ENCODE measurements around the gene DAP. TPM values are rescaled to one million over a fixed set of nuclear protein-coding genes. Genes with fewer than 3 reads are reported as not detected.

The DAP gene
- total RNA-seq, 1 experiment from 2014 or later: 77.6 TPM

DNA sequence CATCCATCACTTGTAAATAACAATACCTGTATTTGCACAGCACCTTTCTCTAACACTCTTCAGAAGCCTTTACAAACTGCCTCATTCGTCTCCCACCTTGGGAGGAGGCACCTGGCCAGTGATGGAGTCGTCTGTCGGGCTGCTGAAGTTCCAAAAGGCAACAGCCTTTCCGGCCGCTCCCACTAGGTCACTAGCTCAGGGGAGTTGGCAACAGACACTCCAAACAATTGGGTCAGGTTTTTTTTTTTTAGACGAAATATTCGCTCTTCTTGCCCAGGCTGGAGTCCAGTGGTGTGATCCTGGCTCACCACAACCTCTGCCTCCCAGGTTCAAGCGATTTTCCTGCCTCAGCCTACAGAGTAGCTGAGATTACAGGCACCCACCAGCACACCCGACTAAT lies 4.0 kb downstream of the DAP start:
- H3K4me3 Mint-ChIP-seq (ENCODE audit: unreplicated experiment): no peak overlapping the region
- Histone ChIP-seq H3K4me1 (peaks cover 11% of the 10 kb centered on the region; the same call in 1 of the 2 replicates), H3K4me3 (ENCODE audit: low read depth, low read length) (no peak overlapping the region), H3K36me3 (ENCODE audit: control insufficient read depth, insufficient read depth, low read length) (no peaks in the 10 kb centered on the region; the same call in 1 of the 2 replicates), H3K9me3 (no peaks in the 10 kb centered on the region), H3K27me3 (replicated peaks; ENCODE audit: control insufficient read depth, insufficient read depth, low read length) (no peaks in the 10 kb centered on the region)
- peaks cover 7% of the 10 kb centered on the region for H3K4me1 Mint-ChIP-seq (ENCODE audit: low read depth, unreplicated experiment)
- no peaks in the 10 kb centered on the region for H3K27me3 Mint-ChIP-seq (ENCODE audit: insufficient read depth, unreplicated experiment)
- CTCF ChIA-PET: no interaction called here
- H3K36me3 Mint-ChIP-seq (ENCODE audit: insufficient read depth, unreplicated experiment): peaks cover 39% of the 10 kb centered on the region
- no peaks in the 10 kb centered on the region for H3K9me3 Mint-ChIP-seq (ENCODE audit: unreplicated experiment)
- no peak overlapping the region for H3K27ac Mint-ChIP-seq (ENCODE audit: unreplicated experiment)
- DNase-seq: no peak
- intact Hi-C loops (cut with micrococcal nuclease; ENCODE audit: unreplicated experiment): no loop called here
- POLR2A ChIA-PET: no interaction called here
- BruUV-seq (replicated peaks): no TSS peak
- TF ChIP-seq, protein P1, sequence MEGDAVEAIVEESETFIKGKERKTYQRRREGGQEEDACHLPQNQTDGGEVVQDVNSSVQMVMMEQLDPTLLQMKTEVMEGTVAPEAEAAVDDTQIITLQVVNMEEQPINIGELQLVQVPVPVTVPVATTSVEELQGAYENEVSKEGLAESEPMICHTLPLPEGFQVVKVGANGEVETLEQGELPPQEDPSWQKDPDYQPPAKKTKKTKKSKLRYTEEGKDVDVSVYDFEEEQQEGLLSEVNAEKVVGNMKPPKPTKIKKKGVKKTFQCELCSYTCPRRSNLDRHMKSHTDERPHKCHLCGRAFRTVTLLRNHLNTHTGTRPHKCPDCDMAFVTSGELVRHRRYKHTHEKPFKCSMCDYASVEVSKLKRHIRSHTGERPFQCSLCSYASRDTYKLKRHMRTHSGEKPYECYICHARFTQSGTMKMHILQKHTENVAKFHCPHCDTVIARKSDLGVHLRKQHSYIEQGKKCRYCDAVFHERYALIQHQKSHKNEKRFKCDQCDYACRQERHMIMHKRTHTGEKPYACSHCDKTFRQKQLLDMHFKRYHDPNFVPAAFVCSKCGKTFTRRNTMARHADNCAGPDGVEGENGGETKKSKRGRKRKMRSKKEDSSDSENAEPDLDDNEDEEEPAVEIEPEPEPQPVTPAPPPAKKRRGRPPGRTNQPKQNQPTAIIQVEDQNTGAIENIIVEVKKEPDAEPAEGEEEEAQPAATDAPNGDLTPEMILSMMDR (IDR thresholded peaks at IDR 0.05; ENCODE audit: insufficient read depth in 1 of 2, low read depth in 1 of 2, low read length in 1 of 2, severe bottlenecking in 1 of 2, unreplicated experiment in 1 of 2): no peak

DNA sequence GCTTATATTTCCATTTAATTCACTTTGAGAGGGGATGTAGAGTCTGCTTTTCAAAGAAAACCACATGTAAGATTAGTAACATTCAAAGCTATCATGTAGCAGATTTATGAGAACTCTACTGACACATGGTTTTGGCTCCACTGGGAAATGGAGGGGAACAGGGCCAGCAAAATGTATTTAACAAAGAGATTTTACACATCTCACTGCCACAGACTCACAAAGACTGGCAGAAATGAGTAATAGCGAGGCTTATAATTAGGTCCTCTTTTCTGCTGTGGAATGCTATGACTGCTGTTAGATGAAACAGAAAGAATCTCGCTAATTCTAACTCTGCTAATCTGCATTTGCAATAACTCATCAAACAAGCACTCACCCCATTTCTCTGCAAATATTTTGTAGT lies 4.5 kb downstream of the DAP start:
- no peak overlapping the region for H3K4me3 Mint-ChIP-seq (ENCODE audit: unreplicated experiment)
- DNase-seq: no peak
- Histone ChIP-seq H3K27me3 (replicated peaks; ENCODE audit: control insufficient read depth, insufficient read depth, low read length) (no peaks in the 10 kb centered on the region), H3K9me3 (no peaks in the 10 kb centered on the region), H3K4me1 (peaks cover 6% of the 10 kb centered on the region; the same call in 1 of the 2 replicates), H3K4me3 (ENCODE audit: low read depth, low read length) (no peak overlapping the region), H3K36me3 (ENCODE audit: control insufficient read depth, insufficient read depth, low read length) (no peaks in the 10 kb centered on the region; the same call in 1 of the 2 replicates)
- CTCF ChIA-PET: no interaction called here
- TF ChIP-seq, protein P1 (IDR thresholded peaks at IDR 0.05; ENCODE audit: insufficient read depth in 1 of 2, low read depth in 1 of 2, low read length in 1 of 2, severe bottlenecking in 1 of 2, unreplicated experiment in 1 of 2): no peak
- H3K4me1 Mint-ChIP-seq (ENCODE audit: low read depth, unreplicated experiment): peaks cover 6% of the 10 kb centered on the region
- peaks cover 39% of the 10 kb centered on the region for H3K36me3 Mint-ChIP-seq (ENCODE audit: insufficient read depth, unreplicated experiment)
- H3K27ac Mint-ChIP-seq (ENCODE audit: unreplicated experiment): no peak overlapping the region
- H3K9me3 Mint-ChIP-seq (ENCODE audit: unreplicated experiment): no peaks in the 10 kb centered on the region
- BruUV-seq (replicated peaks): no TSS peak
- POLR2A ChIA-PET: no interaction called here
- intact Hi-C loops (cut with micrococcal nuclease; ENCODE audit: unreplicated experiment): no loop called here
- H3K27me3 Mint-ChIP-seq (ENCODE audit: insufficient read depth, unreplicated experiment): no peaks in the 10 kb centered on the region

DNA sequence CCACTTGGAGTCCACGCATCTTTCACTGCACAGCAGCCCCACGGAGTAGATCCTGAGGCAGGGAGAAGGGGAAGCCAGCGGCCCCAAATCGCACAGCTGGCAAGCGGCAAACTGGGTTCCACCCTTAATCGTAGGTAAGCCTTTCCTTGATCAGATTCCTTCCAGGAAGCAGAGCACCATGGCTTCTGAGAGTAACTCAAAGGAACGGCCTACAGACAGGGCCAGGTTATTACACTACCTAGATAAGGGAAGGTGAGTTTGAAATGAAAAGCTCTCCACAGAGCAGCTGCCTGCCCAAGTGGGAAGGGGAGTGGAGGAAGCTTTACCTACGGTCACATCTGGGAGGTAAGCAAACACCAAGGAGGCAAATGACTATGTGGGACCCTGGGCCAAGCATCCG lies 7.9 kb downstream of the DAP start:
- H3K4me1 Mint-ChIP-seq (ENCODE audit: low read depth, unreplicated experiment): no peaks in the 10 kb centered on the region
- no peaks in the 10 kb centered on the region for H3K9me3 Mint-ChIP-seq (ENCODE audit: unreplicated experiment)
- no peaks in the 10 kb centered on the region for H3K27me3 Mint-ChIP-seq (ENCODE audit: insufficient read depth, unreplicated experiment)
- H3K4me1 ChIP-seq: no peaks in the 10 kb centered on the region
- H3K36me3 ChIP-seq (ENCODE audit: control insufficient read depth, insufficient read depth, low read length): no peaks in the 10 kb centered on the region; the same call in 1 of the 2 replicates
- peaks cover 27% of the 10 kb centered on the region for H3K36me3 Mint-ChIP-seq (ENCODE audit: insufficient read depth, unreplicated experiment)
- ChIA-PET POLR2A (no interaction called here), CTCF (no interaction called here)
- BruUV-seq (replicated peaks): no TSS peak
- no peaks in the 10 kb centered on the region for H3K27me3 ChIP-seq (replicated peaks; ENCODE audit: control insufficient read depth, insufficient read depth, low read length)
- intact Hi-C loops (cut with micrococcal nuclease; ENCODE audit: unreplicated experiment): no loop called here
- H3K9me3 ChIP-seq: no peaks in the 10 kb centered on the region
- H3K4me3 ChIP-seq (ENCODE audit: low read depth, low read length): no peak overlapping the region
- DNase-seq: no peak
- TF ChIP-seq, protein P1 (IDR thresholded peaks at IDR 0.05; ENCODE audit: insufficient read depth in 1 of 2, low read depth in 1 of 2, low read length in 1 of 2, severe bottlenecking in 1 of 2, unreplicated experiment in 1 of 2): no peak
- no peak overlapping the region for H3K4me3 Mint-ChIP-seq (ENCODE audit: unreplicated experiment)
- H3K27ac Mint-ChIP-seq (ENCODE audit: unreplicated experiment): no peak overlapping the region

Data from Caco-2 (cell line).